Endodermal cell (in vitro differentiated cells): ENCODE results near the gene LRRC36. TPM values are rescaled to one million over a fixed set of nuclear protein-coding genes. Genes with fewer than 3 reads are reported as not detected.

Source experiments
- DNase-seq: peaks from one replicate; pipeline ENCODE4 v3.0.0-alpha.2; 2017
- H3K27ac ChIP-seq: 2 replicates; pipeline ENCODE4 v1.5.1; 2013; ENCODE audit warnings: mild to moderate bottlenecking, low read depth, low read length, moderate library complexity
- H3K27me3 ChIP-seq: 2 replicates; pipeline ENCODE4 v1.6.1; 2013; ENCODE audit warnings: mild to moderate bottlenecking, low read length, moderate library complexity; ENCODE audit not compliant: insufficient read depth, control insufficient read depth, poor library complexity, severe bottlenecking
- H3K36me3 ChIP-seq: 2 replicates; pipeline ENCODE4 v1.7.0; 2013; ENCODE audit warnings: mild to moderate bottlenecking, low read length, moderate library complexity; ENCODE audit not compliant: control insufficient read depth, insufficient read depth
- H3K4me1 ChIP-seq: one replicate; pipeline ENCODE4 v1.7.0; 2013; ENCODE audit warnings: low read length; ENCODE audit not compliant: control insufficient read depth, insufficient read depth
- H3K4me3 ChIP-seq: 2 replicates; pipeline ENCODE4 v1.5.1; 2013; ENCODE audit warnings: mild to moderate bottlenecking, low read length, moderate library complexity
- H3K9ac ChIP-seq: 2 replicates; pipeline ENCODE4 v1.6.1; 2013; ENCODE audit warnings: mild to moderate bottlenecking, low read length, moderate library complexity; ENCODE audit not compliant: poor library complexity, severe bottlenecking; ENCODE audit errors: extremely low read depth
- H3K9me3 ChIP-seq: 2 replicates; pipeline ENCODE4 v1.6.1; 2013; ENCODE audit warnings: mild to moderate bottlenecking, low read length, moderate library complexity; ENCODE audit not compliant: control insufficient read depth
- H3K27ac Mint-ChIP-seq: 2 replicates; pipeline ENCODE4 v1.8.0; 2020; ENCODE audit warnings: mixed read lengths
- H3K27me3 Mint-ChIP-seq: 2 replicates; pipeline ENCODE4 v1.8.0; 2021; ENCODE audit warnings: mild to moderate bottlenecking, mixed read lengths; ENCODE audit not compliant: insufficient read depth
- H3K36me3 Mint-ChIP-seq: 2 replicates; pipeline ENCODE4 v1.8.0; 2020; ENCODE audit warnings: low read depth, mixed read lengths
- H3K4me1 Mint-ChIP-seq: 2 replicates; pipeline ENCODE4 v1.8.0; 2020; ENCODE audit warnings: mixed read lengths
- H3K4me3 Mint-ChIP-seq: 2 replicates; pipeline ENCODE4 v1.8.0; 2020; ENCODE audit warnings: mild to moderate bottlenecking, moderate library complexity, mixed read lengths
- H3K9me3 Mint-ChIP-seq: 2 replicates; pipeline ENCODE4 v1.8.0; 2020; ENCODE audit warnings: mild to moderate bottlenecking, mixed read lengths
- CTCF ChIP-seq: fragments of 200-600 bp; sonication (generic); conservative IDR thresholded peaks from 2 replicates; pipeline ENCODE4 v1.5.0; 2021; ENCODE audit warnings: antibody characterized with exemption, mild to moderate bottlenecking
- WGBS, 2 experiments: methylation state at CpG; one replicate each; pipeline versions ENCODE4 v1.1.5 to v1.1.7; 2013; ENCODE audit warnings: missing lambda C conversion rate in 2 of 2, mixed read lengths in 1 of 2; ENCODE audit not compliant: insufficient coverage in 1 of 2, insufficient read length in 1 of 2; 5-methylcytosine and 5-hydroxymethylcytosine counted together
- total RNA-seq, 2 donors: library from RNA; stranded (reverse); fragmentation: NEBNext Ultra II Directional in 1 of 2; extraction: Animal tissue kit (Norgen Biotek cat#: 25700) in 1 of 2; gene quantifications; 2 replicates in 1 of 2; 3 replicates in 1 of 2; pipeline ENCODE4 v1.2.1, GENCODE V29; 2021

LRRC36 gene
- total RNA-seq, 2 donors from 2014 or later, result 0.73 TPM; not detected in 1

- Histone ChIP-seq H3K4me1 (no peaks in the 10 kb centered on the region), H3K4me3 (no peak overlapping the region), H3K9me3 (no peaks in the 10 kb centered on the region), H3K27ac (no peak overlapping the region), H3K27me3 (no peaks in the 10 kb centered on the region), H3K36me3 (peaks cover 6% of the 10 kb centered on the region), H3K9ac (no peak overlapping the region)
- Mint-ChIP-seq H3K36me3 (peaks cover 5% of the 10 kb centered on the region), H3K27me3 (no peaks in the 10 kb centered on the region), H3K27ac (no peak overlapping the region), H3K4me1 (peaks cover 5% of the 10 kb centered on the region), H3K9me3 (no peaks in the 10 kb centered on the region), H3K4me3 (no peak overlapping the region)
- no peak for TF ChIP-seq CTCF
- DNase-seq, result no peak
- 92 to 94% methylated on average over 10 to 15 of the region's 15 CpGs for WGBS, 2 experiments
Observed at GRCh38 chr16:67280090-67281015, 46.3 kb upstream of the LRRC36 start.

GRCh38 chr16:67281536-67282446 lies 44.8 kb upstream of the LRRC36 start:
- Histone ChIP-seq H3K4me1 (no peaks in the 10 kb centered on the region), H3K27ac (no peak overlapping the region), H3K9me3 (no peaks in the 10 kb centered on the region), H3K27me3 (no peaks in the 10 kb centered on the region), H3K9ac (no peak overlapping the region), H3K4me3 (no peak overlapping the region), H3K36me3 (peaks cover 6% of the 10 kb centered on the region)
- no peak overlapping the region for H3K4me3 Mint-ChIP-seq
- H3K27ac Mint-ChIP-seq, result no peak overlapping the region
- TF ChIP-seq CTCF, result no peak
- H3K27me3 Mint-ChIP-seq, result no peaks in the 10 kb centered on the region
- H3K4me1 Mint-ChIP-seq, result peaks cover 4% of the 10 kb centered on the region
- WGBS, 2 experiments, result 92 to 97% methylated on average over 9 to 14 of the region's 14 CpGs
- no peaks in the 10 kb centered on the region for H3K9me3 Mint-ChIP-seq
- no peak for DNase-seq
- H3K36me3 Mint-ChIP-seq, result no peaks in the 10 kb centered on the region

GRCh38 chr16:67282447-67282805 lies 44.2 kb upstream of the LRRC36 start:
- H3K4me1 ChIP-seq, result no peaks in the 10 kb centered on the region
- peaks cover 2% of the 10 kb centered on the region for H3K36me3 ChIP-seq
- H3K9me3 Mint-ChIP-seq, result no peaks in the 10 kb centered on the region
- no peak overlapping the region for H3K4me3 Mint-ChIP-seq
- DNase-seq, result no peak
- no peaks in the 10 kb centered on the region for H3K36me3 Mint-ChIP-seq
- H3K9me3 ChIP-seq, result no peaks in the 10 kb centered on the region
- WGBS, 2 experiments, result 90 to 100% methylated on average over 6 to 10 of the region's 10 CpGs
- no peak overlapping the region for H3K27ac ChIP-seq
- no peaks in the 10 kb centered on the region for H3K27me3 ChIP-seq
- no peak for TF ChIP-seq CTCF
- no peaks in the 10 kb centered on the region for H3K27me3 Mint-ChIP-seq
- no peak overlapping the region for H3K4me3 ChIP-seq
- no peak overlapping the region for H3K27ac Mint-ChIP-seq
- H3K4me1 Mint-ChIP-seq, result peaks cover 4% of the 10 kb centered on the region
- H3K9ac ChIP-seq, result no peak overlapping the region
